Right atrium auricular region (tissue), 2 donors: Measurements from ENCODE around the gene NPTX1. TPM values are rescaled to one million over a fixed set of nuclear protein-coding genes. Genes with fewer than 3 reads are reported as not detected.

Source experiments
- DNase-seq: peaks from one replicate; pipeline ENCODE4 v3.0.0-alpha.2; 2019; ENCODE audit warnings: low spot score
- H3K27ac ChIP-seq, 2 donors: fragments of 200-600 bp; sonication (generic); 1 replicate in 1 of 2; 2 replicates in 1 of 2; pipeline ENCODE4 v1.5.1; 2016 to 2019
- H3K27me3 ChIP-seq, 2 donors: fragments of 200-600 bp; sonication (generic); one replicate each; pipeline versions ENCODE4 v1.5.1 to v1.6.0; 2017 to 2019
- H3K36me3 ChIP-seq: fragments of 200-600 bp; sonication (generic); one replicate; pipeline ENCODE4 v1.5.1; 2016
- H3K4me1 ChIP-seq, 2 donors: fragments of 200-600 bp; sonication (generic); one replicate each; pipeline versions ENCODE4 v1.5.1 to v1.6.0; 2017 to 2019
- H3K4me3 ChIP-seq, 2 donors: fragments of 200-600 bp; sonication (generic); 1 replicate in 1 of 2; 2 replicates in 1 of 2; pipeline ENCODE4 v1.5.1; 2017 to 2019; ENCODE audit warnings: mild to moderate bottlenecking in 1 of 2, moderate library complexity in 1 of 2
- H3K9me3 ChIP-seq, 2 donors: fragments of 200-600 bp; sonication (generic); one replicate each; pipeline ENCODE4 v1.5.1; 2019
- total RNA-seq, 2 donors: library from RNA; depleted of rRNA; stranded (reverse); fragments of >200 nt; gene quantifications; one replicate each; pipeline ENCODE4 v1.1.0, GENCODE V29; 2016
- TF ChIP-seq, protein P1 (sequence below), 2 donors: fragments of 200-600 bp; sonication (generic); IDR thresholded peaks; one replicate each; pipeline ENCODE4 v1.5.1; 2019; ENCODE audit warnings: antibody characterized with exemption in 2 of 2

The NPTX1 gene
- total RNA-seq, 2 donors from 2014 or later, result not detected

DNA sequence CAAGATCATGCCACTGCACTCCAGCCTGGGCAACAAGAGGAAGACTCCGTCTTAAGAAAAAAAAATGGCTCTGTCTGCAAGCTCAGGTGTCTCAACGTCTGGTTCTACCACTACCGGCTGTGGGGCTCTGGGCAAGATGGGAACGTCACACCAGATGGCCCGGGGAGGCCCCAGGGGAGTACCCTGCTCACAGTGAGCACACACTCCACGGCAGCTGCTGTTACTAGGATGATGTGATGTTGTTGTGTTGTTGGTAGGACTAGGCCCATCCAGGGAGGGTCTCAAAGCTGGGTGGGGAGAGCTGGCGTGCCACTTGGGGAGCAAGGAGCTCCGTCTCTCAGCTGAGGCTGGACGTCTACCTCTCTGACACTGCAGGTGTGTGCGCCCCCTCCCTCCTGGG, 9.4 kb upstream of the NPTX1 start:
- Histone ChIP-seq H3K4me1 (no peaks in the 10 kb centered on the region), H3K4me3 (no peak overlapping the region), H3K27me3 (peaks cover 5 to 13% of the 10 kb centered on the region in 2 donors), H3K27ac (no peak overlapping the region), H3K9me3 (no peaks in the 10 kb centered on the region), H3K36me3 (no peaks in the 10 kb centered on the region)
- TF ChIP-seq, protein P1, sequence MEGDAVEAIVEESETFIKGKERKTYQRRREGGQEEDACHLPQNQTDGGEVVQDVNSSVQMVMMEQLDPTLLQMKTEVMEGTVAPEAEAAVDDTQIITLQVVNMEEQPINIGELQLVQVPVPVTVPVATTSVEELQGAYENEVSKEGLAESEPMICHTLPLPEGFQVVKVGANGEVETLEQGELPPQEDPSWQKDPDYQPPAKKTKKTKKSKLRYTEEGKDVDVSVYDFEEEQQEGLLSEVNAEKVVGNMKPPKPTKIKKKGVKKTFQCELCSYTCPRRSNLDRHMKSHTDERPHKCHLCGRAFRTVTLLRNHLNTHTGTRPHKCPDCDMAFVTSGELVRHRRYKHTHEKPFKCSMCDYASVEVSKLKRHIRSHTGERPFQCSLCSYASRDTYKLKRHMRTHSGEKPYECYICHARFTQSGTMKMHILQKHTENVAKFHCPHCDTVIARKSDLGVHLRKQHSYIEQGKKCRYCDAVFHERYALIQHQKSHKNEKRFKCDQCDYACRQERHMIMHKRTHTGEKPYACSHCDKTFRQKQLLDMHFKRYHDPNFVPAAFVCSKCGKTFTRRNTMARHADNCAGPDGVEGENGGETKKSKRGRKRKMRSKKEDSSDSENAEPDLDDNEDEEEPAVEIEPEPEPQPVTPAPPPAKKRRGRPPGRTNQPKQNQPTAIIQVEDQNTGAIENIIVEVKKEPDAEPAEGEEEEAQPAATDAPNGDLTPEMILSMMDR (IDR thresholded peaks at IDR 0.05), result no peak
- DNase-seq, result no peak

DNA sequence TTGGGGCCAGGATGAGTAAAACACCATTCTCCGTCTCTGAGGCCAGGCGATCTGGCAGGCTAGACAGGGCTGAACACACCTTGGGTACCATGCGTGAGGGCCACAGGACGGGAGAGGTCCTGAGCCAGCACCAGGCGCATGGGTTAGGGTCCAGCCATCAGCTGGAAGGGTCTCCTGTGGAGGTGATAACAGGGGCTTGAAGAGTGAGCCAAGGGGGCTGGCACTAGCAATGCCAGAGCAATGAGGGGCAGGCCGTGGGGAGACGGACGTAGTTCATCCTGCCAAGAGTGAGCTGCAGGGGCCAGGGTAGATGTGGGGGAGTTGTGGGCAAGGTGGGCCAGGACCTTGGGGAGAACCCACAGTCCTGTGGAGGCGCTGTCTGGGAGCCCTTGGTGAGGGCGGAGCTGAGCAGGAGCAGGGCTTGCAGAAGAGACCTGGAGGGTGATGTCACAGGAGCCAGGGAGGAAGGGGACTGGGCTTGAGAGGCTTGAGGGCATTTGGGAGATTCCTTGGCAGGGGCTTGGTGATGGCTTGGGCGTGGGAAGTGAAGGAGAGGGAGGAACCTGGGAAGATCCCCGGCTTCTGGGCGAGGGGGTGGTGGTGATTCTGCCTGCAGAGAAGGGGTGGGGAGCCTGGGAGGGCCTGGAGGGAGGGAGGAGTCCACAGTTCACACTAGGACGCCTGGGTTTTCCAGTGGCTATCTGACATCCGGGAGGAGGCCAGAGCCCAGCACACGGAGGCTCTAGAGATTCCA, 6.3 kb upstream of the NPTX1 start:
- Histone ChIP-seq H3K27ac (no peak overlapping the region), H3K9me3 (no peaks in the 10 kb centered on the region), H3K4me1 (peaks cover 0 to 11% of the 10 kb centered on the region in 2 donors), H3K27me3 (peaks cover 20 to 39% of the 10 kb centered on the region in 2 donors), H3K36me3 (no peaks in the 10 kb centered on the region), H3K4me3 (no peak overlapping the region)
- DNase-seq, result no peak
- TF ChIP-seq, protein P1 (IDR thresholded peaks at IDR 0.05), result no peak

DNA sequence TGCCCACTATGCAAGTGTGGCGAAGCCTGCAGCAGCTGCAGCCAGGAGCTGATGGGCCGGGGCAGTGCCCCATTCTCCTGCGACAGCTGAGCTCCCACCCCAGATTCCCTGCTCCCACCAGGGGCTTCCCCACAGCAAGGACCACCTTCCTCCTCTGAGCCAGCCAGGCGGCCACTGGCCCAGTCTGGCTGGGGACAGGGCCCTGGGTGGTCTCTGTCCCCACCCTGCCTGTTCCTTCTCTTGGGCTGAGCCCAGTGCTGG, 5.6 kb upstream of the NPTX1 start:
- Histone ChIP-seq H3K36me3 (no peaks in the 10 kb centered on the region), H3K27me3 (peaks cover 26 to 46% of the 10 kb centered on the region in 2 donors), H3K27ac (no peak overlapping the region), H3K4me1 (peaks cover 0 to 18% of the 10 kb centered on the region in 2 donors), H3K4me3 (no peak overlapping the region), H3K9me3 (no peaks in the 10 kb centered on the region)
- TF ChIP-seq, protein P1 (IDR thresholded peaks at IDR 0.05), result no peak
- no peak for DNase-seq

DNA sequence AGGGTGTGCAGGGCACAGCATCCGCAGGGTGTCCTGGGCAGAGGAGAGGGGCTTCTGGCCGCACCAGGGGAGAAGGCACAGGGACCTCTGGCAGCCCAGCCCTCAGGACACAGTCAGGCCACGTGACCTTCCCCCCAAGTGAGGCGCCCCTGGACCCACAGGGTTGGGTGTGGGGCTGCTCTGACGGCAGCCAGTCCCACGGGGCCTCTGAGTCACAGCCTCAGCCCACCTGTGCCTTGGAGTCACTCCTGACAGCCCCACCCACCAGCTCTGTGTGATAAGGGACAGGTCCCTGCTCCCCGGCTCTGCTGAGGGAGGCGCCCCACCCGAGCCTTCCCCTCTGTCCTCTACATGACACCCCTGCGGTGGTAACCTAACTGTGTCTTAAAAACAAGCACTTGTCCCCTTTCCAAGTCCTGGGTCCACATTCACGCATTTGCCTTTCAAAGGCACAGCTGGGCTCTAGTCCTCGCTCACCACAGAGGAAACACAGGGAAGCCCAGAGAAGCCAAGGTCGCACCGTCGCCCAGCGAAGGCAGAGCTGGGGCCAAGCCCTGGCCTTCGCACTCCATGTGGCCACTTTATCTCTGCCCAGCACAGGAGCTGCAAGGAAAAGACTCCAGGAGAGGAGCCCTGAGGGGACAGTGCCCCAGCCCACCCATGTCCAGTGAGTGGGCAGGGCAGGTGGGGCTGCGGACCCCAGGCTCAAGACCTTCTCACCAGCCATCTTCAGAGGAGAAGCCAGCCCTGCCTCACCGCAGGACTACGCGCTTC, 5.1 kb upstream of the NPTX1 start:
- H3K4me1 ChIP-seq, result peaks cover 0 to 23% of the 10 kb centered on the region in 2 donors
- no peak for DNase-seq
- no peak overlapping the region for H3K27ac ChIP-seq
- H3K27me3 ChIP-seq, result peaks cover 30 to 51% of the 10 kb centered on the region in 2 donors
- TF ChIP-seq, protein P1 (IDR thresholded peaks at IDR 0.05), result no peak
- no peaks in the 10 kb centered on the region for H3K9me3 ChIP-seq
- H3K36me3 ChIP-seq, result no peaks in the 10 kb centered on the region
- H3K4me3 ChIP-seq, result no peak overlapping the region

DNA sequence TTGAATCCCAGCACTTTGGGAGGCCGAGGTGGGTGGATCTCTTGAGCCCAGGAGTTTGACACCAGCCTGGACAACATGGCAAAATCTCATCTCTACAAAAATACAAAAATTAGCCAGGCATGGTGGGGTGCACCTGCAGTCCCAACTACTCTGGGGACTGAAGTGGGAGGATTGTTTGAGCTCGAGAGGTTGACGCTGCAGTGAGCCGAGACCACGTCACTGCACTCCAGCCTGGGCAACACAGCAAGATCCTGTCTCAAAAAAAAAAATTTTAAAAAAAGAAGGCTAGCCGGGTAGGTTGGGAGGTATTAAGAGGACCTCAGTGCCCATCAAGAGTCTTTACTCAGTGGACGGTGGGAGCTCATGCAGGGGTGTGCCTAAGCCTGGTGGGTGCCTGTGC, 3.8 kb upstream of the NPTX1 start:
- TF ChIP-seq, protein P1 (IDR thresholded peaks at IDR 0.05), result no peak
- Histone ChIP-seq H3K4me1 (peaks cover 0 to 36% of the 10 kb centered on the region in 2 donors), H3K27ac (no peak overlapping the region), H3K4me3 (no peak overlapping the region), H3K27me3 (peaks cover 30 to 61% of the 10 kb centered on the region in 2 donors), H3K9me3 (no peaks in the 10 kb centered on the region), H3K36me3 (no peaks in the 10 kb centered on the region)
- DNase-seq, result no peak
